HepG2 (cell line): ENCODE results near the gene SLC1A6. TPM values are rescaled to one million over a fixed set of nuclear protein-coding genes. Genes with fewer than 3 reads are reported as not detected.

ENCODE experiments used
- ATAC-seq: fragments of 200-7000 bp; cut with Tn5 transposase; 3 replicates; pipeline ENCODE4 v1.9.1; 2020; ENCODE audit warnings: mild to moderate bottlenecking, moderate library complexity
- BruUV-seq: library from RNA; stranded (reverse); fragments of 400-500 nt; replicated peaks from 2 replicates; lab custom pipeline; 2021; lab: Mats Ljungman, UMichigan
- CTCF ChIA-PET: fragments of 300-600 bp; formaldehyde crosslinking; extraction: SDS; loops from one replicate; lab custom pipeline; 2021; ENCODE audit warnings: low total read pairs, inconsistent platforms, low intra/inter-chr PET ratio; lab: Yijun Ruan, JAX
- POLR2A ChIA-PET: fragments of 350-600 bp; sonication (Branson Sonifier 250); formaldehyde crosslinking; loops from one replicate; lab custom pipeline; 2020; ENCODE audit warnings: antibody characterized with exemption, inconsistent platforms; lab: Yijun Ruan, JAX
- DNase-seq: peaks from one replicate; pipeline ENCODE4 v3.0.0-alpha.2; 2015; ENCODE audit warnings: low spot score
- FAIRE-seq: peaks from 3 replicates; lab custom pipeline; 2011; peaks lifted over from hg19 to GRCh38; lab: Jason Lieb, UNC
- H2AFZ ChIP-seq: one replicate; pipeline ENCODE4 v1.6.1; 2011; ENCODE audit warnings: low read length, inconsistent platforms
- H3K27ac ChIP-seq: fragments of 300-600 bp; 3 replicates; pipeline ENCODE4 v1.8.0; 2011; ENCODE audit warnings: mixed run types, mild to moderate bottlenecking, mixed read lengths, low read length, inconsistent platforms; ENCODE audit not compliant: insufficient read depth; ENCODE audit errors: extremely low read length
- H3K27me3 ChIP-seq, 2 experiments: fragments of 200-600 bp in 1 of 2; 2 replicates in 1 of 2; 3 replicates in 1 of 2; pipeline versions ENCODE4 v1.6.0 to v1.8.0; 2011; ENCODE audit warnings: low read length in 2 of 2, mild to moderate bottlenecking in 2 of 2, moderate library complexity in 2 of 2, inconsistent platforms in 1 of 2; ENCODE audit not compliant: insufficient read depth in 2 of 2, control insufficient read depth in 1 of 2
- H3K36me3 ChIP-seq, 2 experiments: fragments of 200-600 bp in 1 of 2; replicated peaks in 1 of 2; 2 replicates in 1 of 2; 3 replicates in 1 of 2; pipeline versions ENCODE4 v1.5.1 to v1.8.0; 2011; ENCODE audit warnings: low read length in 2 of 2, inconsistent platforms in 1 of 2; ENCODE audit not compliant: insufficient read depth in 2 of 2, control insufficient read depth in 1 of 2
- H3K4me1 ChIP-seq: 2 replicates; pipeline ENCODE4 v1.5.1; 2012; ENCODE audit warnings: low read length, inconsistent platforms; ENCODE audit not compliant: insufficient read depth
- H3K4me2 ChIP-seq: 2 replicates; pipeline ENCODE4 v1.6.0; 2011; ENCODE audit warnings: low read depth, low read length, inconsistent platforms
- H3K4me3 ChIP-seq, 3 experiments: fragments of 200-600 bp in 1 of 3; sonication (generic), shearing (Covaris generic) in 1 of 3; replicated peaks in 1 of 3; 2 replicates each; pipeline ENCODE4 v1.5.1; 2011 to 2016; ENCODE audit warnings: low read length in 3 of 3, inconsistent platforms in 2 of 3, low read depth in 2 of 3, mild to moderate bottlenecking in 2 of 3, control low read depth in 1 of 3, mixed read lengths in 1 of 3; ENCODE audit not compliant: insufficient read depth in 1 of 3
- H3K79me2 ChIP-seq: one replicate; pipeline ENCODE4 v1.6.1; 2011; ENCODE audit warnings: low read length, inconsistent platforms; ENCODE audit not compliant: insufficient read depth
- H3K9ac ChIP-seq: 2 replicates; pipeline ENCODE4 v1.6.0; 2011; ENCODE audit warnings: mild to moderate bottlenecking, low read depth, low read length, inconsistent platforms; ENCODE audit not compliant: insufficient read depth
- H3K9me3 ChIP-seq: 2 replicates; pipeline ENCODE4 v1.5.1; 2012; ENCODE audit warnings: mild to moderate bottlenecking, low read length
- H4K20me1 ChIP-seq: 2 replicates; pipeline ENCODE4 v1.6.0; 2011; ENCODE audit warnings: inconsistent platforms, mild to moderate bottlenecking, low read length, moderate library complexity; ENCODE audit not compliant: insufficient read depth
- AGO2 ChIP-seq: fragments of 200-400 bp; formaldehyde crosslinking; optimal IDR thresholded peaks from 2 replicates; pipeline ENCODE3; 2017; ENCODE audit warnings: mild to moderate bottlenecking, low read depth, low read length, moderate library complexity
- ARNTL ChIP-seq: sonication (generic); formaldehyde crosslinking; IDR thresholded peaks from 2 replicates; pipeline ENCODE4 v1.4.0; 2020; ENCODE audit warnings: mild to moderate bottlenecking, missing genetic modification reagents
- CBX2 ChIP-seq, 2 experiments: fragments of 200-600 bp in 1 of 2; sonication (generic); formaldehyde crosslinking in 1 of 2; IDR thresholded peaks; 2 replicates each; pipeline versions ENCODE4 v1.7.0 to v1.8.1; 2018 to 2022; ENCODE audit warnings: low read depth in 2 of 2, low read length in 1 of 2, mild to moderate bottlenecking in 1 of 2, missing genetic modification reagents in 1 of 2
- GLI4 ChIP-seq: sonication (generic); formaldehyde crosslinking; IDR thresholded peaks from 2 replicates; pipeline ENCODE4 v1.5.1; 2020; ENCODE audit warnings: missing genetic modification reagents, mild to moderate bottlenecking, moderate library complexity, borderline replicate concordance
- GTF3A ChIP-seq: sonication (generic); formaldehyde crosslinking; conservative IDR thresholded peaks from 2 replicates; pipeline ENCODE4 v1.4.0; 2020; ENCODE audit warnings: mild to moderate bottlenecking, missing genetic modification reagents
- IKZF5 ChIP-seq: IDR thresholded peaks from 2 replicates; pipeline ENCODE4 v1.6.1; 2018; ENCODE audit warnings: missing genetic modification reagents, mild to moderate bottlenecking, missing compliant biosample characterization
- KMT2B ChIP-seq: IDR thresholded peaks from 2 replicates; pipeline ENCODE4 v1.6.1; 2016; ENCODE audit warnings: missing genetic modification reagents, missing compliant biosample characterization
- MTA3 ChIP-seq: sonication (generic); formaldehyde crosslinking; IDR thresholded peaks from 2 replicates; pipeline ENCODE4 v1.4.0; 2020; ENCODE audit warnings: missing genetic modification reagents
- PRPF4 ChIP-seq: fragments of 200-400 bp; formaldehyde crosslinking; IDR thresholded peaks from 2 replicates; pipeline ENCODE4 v1.6.1; 2016; ENCODE audit warnings: low read length, low read depth; ENCODE audit not compliant: poor library complexity, severe bottlenecking
- SETDB1 ChIP-seq: sonication (generic); formaldehyde crosslinking; IDR thresholded peaks from 2 replicates; pipeline ENCODE4 v1.5.1; 2020; ENCODE audit warnings: missing genetic modification reagents, mild to moderate bottlenecking, borderline replicate concordance
- TBP ChIP-seq: sonication (generic); formaldehyde crosslinking; IDR thresholded peaks from 2 replicates; pipeline ENCODE4 v1.5.0; 2020; ENCODE audit warnings: missing genetic modification reagents
- XRCC5 ChIP-seq: fragments of 200-400 bp; formaldehyde crosslinking; optimal IDR thresholded peaks from 2 replicates; pipeline ENCODE3; 2017; ENCODE audit warnings: mild to moderate bottlenecking, low read length
- ZNF160 ChIP-seq: sonication (generic); formaldehyde crosslinking; IDR thresholded peaks from 2 replicates; pipeline ENCODE4 v1.8.0; 2022; ENCODE audit warnings: mild to moderate bottlenecking, inconsistent platforms, missing genetic modification reagents
- ZNF431 ChIP-seq: sonication (generic); formaldehyde crosslinking; IDR thresholded peaks from 2 replicates; pipeline ENCODE4 v1.9.0; 2022; ENCODE audit warnings: missing genetic modification reagents, low read depth, mild to moderate bottlenecking, borderline replicate concordance
- ZNF501 ChIP-seq: sonication (generic); formaldehyde crosslinking; IDR thresholded peaks from 2 replicates; pipeline ENCODE4 v1.5.1; 2020; ENCODE audit warnings: mild to moderate bottlenecking, moderate library complexity, missing genetic modification reagents
- WGBS: methylation state at CpG from one replicate; pipeline ENCODE4 v1.1.6; 2017; ENCODE audit warnings: low lambda C conversion rate; 5-methylcytosine and 5-hydroxymethylcytosine counted together
- in situ Hi-C: cut with HindIII; loops from 2 replicates; pipeline ENCODE4 v1.10.0; 2017; ENCODE audit warnings: low pct_unique_long_range_greater_than_20kb; ENCODE audit not compliant: extremely low pct_ligation_motif_present
- intact Hi-C: fragments of 100-400 bp; cut with micrococcal nuclease; formaldehyde crosslinking; loops from one replicate; pipeline ENCODE4 v1.10.0; 2022; ENCODE audit not compliant: unreplicated experiment
- polyA plus RNA-seq, 8 experiments: library from polyadenylated mRNA; depleted of rRNA in 3 of 8; stranded (reverse) in 7 of 8; unstranded in 1 of 8; fragments of >200 nt; fragmentation: Illumina TruSeq in 4 of 8; extraction: Trizol in 4 of 8; gene quantifications; 2 replicates each; pipeline versions ENCODE4 v1.2.1 to v1.2.3, GENCODE V29; 2011 to 2016; ENCODE audit warnings: low read depth in 4 of 8, missing spikeins in 1 of 8, mixed read lengths in 1 of 8; ENCODE audit not compliant: insufficient read depth in 1 of 8
- total RNA-seq, 5 experiments: library from RNA; depleted of rRNA; stranded (reverse); fragments of >200 nt; fragmentation: Illumina TruSeq; extraction: Trizol; gene quantifications; 2 replicates each; pipeline ENCODE4 v1.2.3, GENCODE V29; 2016; ENCODE audit warnings: low read depth in 1 of 5
- TF ChIP-seq, protein P1 (sequence below): sonication (generic); formaldehyde crosslinking; IDR thresholded peaks from 2 replicates; pipeline ENCODE4 v1.4.0; 2020; ENCODE audit warnings: missing genetic modification reagents
- TF ChIP-seq, protein P2 (sequence below): sonication (generic); formaldehyde crosslinking; IDR thresholded peaks from 2 replicates; pipeline ENCODE4 v1.5.0; 2020; ENCODE audit warnings: missing genetic modification reagents

The SLC1A6 gene
- total and polyA plus RNA-seq, 2 of the 13 experiments (the other 11 are each of a cell fraction or from before 2014, with no cell fraction given) = not detected

DNA sequence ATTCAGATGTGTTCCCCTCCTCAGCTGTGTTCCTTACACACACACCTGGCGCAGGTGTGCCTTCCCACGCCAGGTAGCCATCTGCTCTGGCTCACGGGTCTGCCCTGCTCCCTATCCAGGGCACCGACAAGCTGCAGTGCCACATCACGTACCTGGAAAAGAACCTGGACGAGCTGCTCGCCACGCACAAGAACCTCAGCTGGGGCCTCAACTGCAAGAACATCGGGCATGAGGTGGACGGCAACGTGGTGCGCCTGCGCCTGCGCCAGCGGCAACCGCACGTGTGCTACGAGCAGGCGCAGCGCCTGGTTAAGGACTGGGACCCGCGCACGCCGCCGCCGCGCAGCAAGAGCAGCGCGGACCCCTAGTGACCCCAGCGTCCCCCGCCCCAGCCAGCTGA is 43.1 kb upstream of the SLC1A6 start (continued):
- TF ChIP-seq ZNF501 (CRISPR knock-in tag) (no peak), ARNTL (CRISPR knock-in tag) (no peak), XRCC5 (no peak), GLI4 (no peak), KMT2B (CRISPR knock-in tag) (no peak), GTF3A (no peak), ZNF160 (CRISPR knock-in tag) (no peak)
- TF ChIP-seq, protein P1, sequence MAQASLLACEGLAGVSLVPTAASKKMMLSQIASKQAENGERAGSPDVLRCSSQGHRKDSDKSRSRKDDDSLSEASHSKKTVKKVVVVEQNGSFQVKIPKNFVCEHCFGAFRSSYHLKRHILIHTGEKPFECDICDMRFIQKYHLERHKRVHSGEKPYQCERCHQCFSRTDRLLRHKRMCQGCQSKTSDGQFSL (CRISPR knock-in tag) = no peak
- TF ChIP-seq, protein P2, sequence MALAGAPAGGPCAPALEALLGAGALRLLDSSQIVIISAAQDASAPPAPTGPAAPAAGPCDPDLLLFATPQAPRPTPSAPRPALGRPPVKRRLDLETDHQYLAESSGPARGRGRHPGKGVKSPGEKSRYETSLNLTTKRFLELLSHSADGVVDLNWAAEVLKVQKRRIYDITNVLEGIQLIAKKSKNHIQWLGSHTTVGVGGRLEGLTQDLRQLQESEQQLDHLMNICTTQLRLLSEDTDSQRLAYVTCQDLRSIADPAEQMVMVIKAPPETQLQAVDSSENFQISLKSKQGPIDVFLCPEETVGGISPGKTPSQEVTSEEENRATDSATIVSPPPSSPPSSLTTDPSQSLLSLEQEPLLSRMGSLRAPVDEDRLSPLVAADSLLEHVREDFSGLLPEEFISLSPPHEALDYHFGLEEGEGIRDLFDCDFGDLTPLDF (CRISPR knock-in tag) = no peak

GRCh38 chr19:15021286-15022007 is 41.8 kb upstream of the SLC1A6 start:
- Histone ChIP-seq H3K27ac (no peak overlapping the region), H3K9ac (no peak overlapping the region), H3K36me3 (no peaks in the 10 kb centered on the region), H2AFZ (no peak overlapping the region), H3K4me3 (no peak overlapping the region), H3K27me3 (peaks cover 1 to 10% of the 10 kb centered on the region in 2 experiments; a peak in 2 of 5 replicates), H3K4me2 (no peak overlapping the region), H3K9me3 (no peaks in the 10 kb centered on the region), H3K4me1 (no peaks in the 10 kb centered on the region), H4K20me1 (no peaks in the 10 kb centered on the region), H3K79me2 (no peaks in the 10 kb centered on the region)
- no peak for ATAC-seq
- intact Hi-C loops = no loop called here
- BruUV-seq = no TSS peak
- POLR2A ChIA-PET = no interaction called here
- no peak for DNase-seq
- WGBS = 58% methylated on average over 27 of the region's 45 CpGs
- in situ Hi-C loops = no loop called here
- FAIRE-seq = no peak
- CTCF ChIA-PET = no interaction called here
- no peak for TF ChIP-seq AGO2
- no peak for TF ChIP-seq ZNF431 (CRISPR knock-in tag)
- no peak for TF ChIP-seq TBP
- TF ChIP-seq CBX2 (IDR thresholded peaks at IDR 0.05; ENCODE audit: low read depth, low read length) = no peak
- no peak for TF ChIP-seq CBX2 (CRISPR knock-in tag; IDR thresholded peaks at IDR 0.05; ENCODE audit: low read depth)
- no peak for TF ChIP-seq IKZF5
- no peak for TF ChIP-seq SETDB1
- TF ChIP-seq PRPF4 = no peak
- TF ChIP-seq MTA3 = no peak
